ENCODE results near the gene DUSP16.
"Not testable (repeated sequence)": the region's sequence is repeated elsewhere in the genome, so short reads cannot be mapped to it uniquely, and the experiment has no call there.

DUSP16 gene

GRCh38 chr12:12562585-12563261 lies at the start of gene DUSP16:
Gene DUSP16 (minus strand): TSS chr12:12562863. CDS start chr12:12521098, 41,765 bp downstream.
- peak; percentile 92 for DNase-seq (ENCODE audit: low spot score)

- DNase-seq (ENCODE audit: low spot score), result peak; percentile 45
Measured at GRCh38 chr12:12612358-12612757, 49.7 kb upstream of the DUSP16 start.

- DNase-seq (ENCODE audit: low spot score), result peak; percentile 92
Measured at GRCh38 chr12:12611512-12612306, 49.0 kb upstream of the DUSP16 start, which contains the start of gene CREBL2. Gene CREBL2 (plus strand): TSS chr12:12611876. CDS start chr12:12612173, 297 bp downstream.

- no peak for DNase-seq (ENCODE audit: low spot score)
Measured at GRCh38 chr12:12610711-12611110, 48.0 kb upstream of the DUSP16 start.

GRCh38 chr12:12609692-12610091 lies 47.0 kb upstream of the DUSP16 start:
- DNase-seq (ENCODE audit: low spot score), result no peak

GRCh38 chr12:12608557-12608957 lies 45.9 kb upstream of the DUSP16 start:
- DNase-seq (ENCODE audit: low spot score), result no peak

GRCh38 chr12:12606781-12607589 lies 44.3 kb upstream of the DUSP16 start:
- DNase-seq (ENCODE audit: low spot score), result no peak

GRCh38 chr12:12604740-12605139 lies 42.1 kb upstream of the DUSP16 start:
- no peak for DNase-seq (ENCODE audit: low spot score)

GRCh38 chr12:12600659-12601058 lies 38.0 kb upstream of the DUSP16 start:
- no peak for DNase-seq (ENCODE audit: low spot score)

GRCh38 chr12:12599750-12600643 lies 37.3 kb upstream of the DUSP16 start:
- no peak for DNase-seq (ENCODE audit: low spot score)

GRCh38 chr12:12598864-12599263 lies 36.2 kb upstream of the DUSP16 start:
- DNase-seq (ENCODE audit: low spot score), result no peak

GRCh38 chr12:12596598-12596997 lies 33.9 kb upstream of the DUSP16 start:
- not testable (repeated sequence) for DNase-seq (ENCODE audit: low spot score)

GRCh38 chr12:12595929-12596328 lies 33.3 kb upstream of the DUSP16 start:
- not testable (repeated sequence) for DNase-seq (ENCODE audit: low spot score)

GRCh38 chr12:12592930-12593329 lies 30.3 kb upstream of the DUSP16 start:
- DNase-seq (ENCODE audit: low spot score), result no peak

GRCh38 chr12:12590961-12591360 lies 28.3 kb upstream of the DUSP16 start:
- no peak for DNase-seq (ENCODE audit: low spot score)

- DNase-seq (ENCODE audit: low spot score), result not testable (repeated sequence)
Measured at GRCh38 chr12:12588436-12588835, 25.8 kb upstream of the DUSP16 start.

- DNase-seq (ENCODE audit: low spot score), result no peak
Measured at GRCh38 chr12:12587878-12588277, 25.2 kb upstream of the DUSP16 start.

- no peak for DNase-seq (ENCODE audit: low spot score)
Measured at GRCh38 chr12:12586879-12587675, 24.4 kb upstream of the DUSP16 start.

GRCh38 chr12:12585115-12585863 lies 22.6 kb upstream of the DUSP16 start:
- no peak for DNase-seq (ENCODE audit: low spot score)

All from D341Med (cell line).